Kidney (tissue), 14 donors: Measurements from ENCODE around the gene CACNA1H. TPM values are rescaled to one million over a fixed set of nuclear protein-coding genes. Genes with fewer than 3 reads are reported as not detected.

Source experiments
- DNase-seq, 5 donors: peaks; one replicate each; pipeline ENCODE4 v3.0.0-alpha.2; 2013 to 2020
- FAIRE-seq: peaks from 2 replicates; lab custom pipeline; 2012; peaks lifted over from hg19 to GRCh38; lab: Jason Lieb, UNC
- H3K27ac ChIP-seq, 2 donors: one replicate each; pipeline ENCODE4 v1.7.0; 2013; ENCODE audit warnings: low read depth in 2 of 2, low read length in 2 of 2, inconsistent platforms in 1 of 2
- H3K27me3 ChIP-seq: one replicate; pipeline ENCODE4 v1.7.1; 2013; ENCODE audit warnings: low read length, inconsistent platforms; ENCODE audit not compliant: control insufficient read depth, insufficient read depth
- H3K36me3 ChIP-seq, 3 donors: one replicate each; pipeline versions ENCODE4 v1.7.0 to v1.7.1; 2013; ENCODE audit warnings: low read length in 3 of 3, control low read depth in 1 of 3, inconsistent platforms in 1 of 3; ENCODE audit not compliant: insufficient read depth in 3 of 3, control insufficient read depth in 2 of 3
- H3K4me1 ChIP-seq, 3 donors: one replicate each; pipeline versions ENCODE4 v1.7.0 to v1.7.1; 2013; ENCODE audit warnings: low read length in 3 of 3, inconsistent platforms in 1 of 3, low read depth in 1 of 3; ENCODE audit not compliant: control insufficient read depth in 2 of 3, insufficient read depth in 2 of 3
- H3K4me3 ChIP-seq, 3 donors: one replicate each; pipeline versions ENCODE4 v1.7.0 to v1.8.1; 2013; ENCODE audit warnings: low read length in 3 of 3, control low read depth in 1 of 3, inconsistent platforms in 1 of 3
- H3K9ac ChIP-seq, 3 donors: one replicate each; pipeline versions ENCODE4 v1.7.0 to v1.7.1; 2013; ENCODE audit warnings: low read length in 3 of 3, control low read depth in 1 of 3, inconsistent platforms in 1 of 3
- H3K9me3 ChIP-seq, 3 donors: one replicate each; pipeline versions ENCODE4 v1.7.0 to v1.7.1; 2013; ENCODE audit warnings: low read length in 3 of 3, control low read depth in 1 of 3, inconsistent platforms in 1 of 3; ENCODE audit not compliant: control insufficient read depth in 2 of 3, insufficient read depth in 1 of 3
- CTCF ChIP-seq: IDR thresholded peaks from 3 replicates; pipeline ENCODE4 v1.5.1; 2012; ENCODE audit warnings: mild to moderate bottlenecking, moderate library complexity, borderline replicate concordance; ENCODE audit not compliant: insufficient read depth; ENCODE audit errors: extremely low read depth
- intact Hi-C: fragments of 100-400 bp; cut with DNase I; formaldehyde crosslinking; loops from one replicate; pipeline ENCODE4 v1.11.1; 2022
- polyA plus RNA-seq: library from polyadenylated mRNA; stranded (reverse); fragments of 350-450 nt; fragmentation: Illumina TruSeq; extraction: RNeasy Lipid Tissue Mini Kit (QIAGEN cat#74804); gene quantifications from one replicate; pipeline ENCODE4 v1.2.3, GENCODE V29; 2014; ENCODE audit warnings: low read depth, low replicate concordance; ENCODE audit not compliant: insufficient read depth
- total RNA-seq: library from RNA; stranded (reverse); fragmentation: NEBNext Ultra II Directional; extraction: Animal tissue kit (Norgen Biotek cat#: 25700); gene quantifications from one replicate; pipeline ENCODE4 v1.2.1, GENCODE V29; 2021
- donor health status: control.
- donor health status: control.
- donor health status: control.
- donor health status: control.
- donor health status: control.
- donor health status: DM: yes; HTN: yes; CAD: no.
- donor health status: Normal renal cell carcinoma (clear cell type).

The CACNA1H gene
- total and polyA plus RNA-seq, 2 donors from 2014 or later: 6.4 to 20.6 TPM

- H3K4me3 ChIP-seq: no peak overlapping the region
- DNase-seq (no peak), FAIRE-seq (no peak)
- no peak overlapping the region for H3K27ac ChIP-seq
- no peaks in the 10 kb centered on the region for H3K4me1 ChIP-seq
- no peaks in the 10 kb centered on the region for H3K27me3 ChIP-seq
- no peaks in the 10 kb centered on the region for H3K36me3 ChIP-seq
- no peak overlapping the region for H3K9ac ChIP-seq
- no peak for TF ChIP-seq CTCF
- H3K9me3 ChIP-seq: no peaks in the 10 kb centered on the region
- intact Hi-C loops: no loop called here
Observed at GRCh38 chr16:1119766-1120576, 32.9 kb upstream of the CACNA1H start.

- no peaks in the 10 kb centered on the region for H3K27me3 ChIP-seq
- TF ChIP-seq CTCF: no peak
Observed at GRCh38 chr16:1120577-1120941, 32.3 kb upstream of the CACNA1H start.

GRCh38 chr16:1121009-1121408, 31.9 kb upstream of the CACNA1H start:
- no peak for TF ChIP-seq CTCF
- H3K4me1 ChIP-seq: no peaks in the 10 kb centered on the region
- intact Hi-C loops: no loop called here
- no peak overlapping the region for H3K27ac ChIP-seq
- H3K36me3 ChIP-seq: no peaks in the 10 kb centered on the region
- FAIRE-seq (no peak), DNase-seq (no peak)
- no peaks in the 10 kb centered on the region for H3K27me3 ChIP-seq
- no peaks in the 10 kb centered on the region for H3K9me3 ChIP-seq
- no peak overlapping the region for H3K9ac ChIP-seq
- no peak overlapping the region for H3K4me3 ChIP-seq

More at GRCh38 chr16:1120577-1120941, 32.3 kb upstream of the CACNA1H start:
- intact Hi-C loops: no loop called here
- no peak overlapping the region for H3K4me3 ChIP-seq
- no peaks in the 10 kb centered on the region for H3K9me3 ChIP-seq
- no peak overlapping the region for H3K27ac ChIP-seq
- no peaks in the 10 kb centered on the region for H3K36me3 ChIP-seq
- FAIRE-seq (no peak), DNase-seq (no peak)
- no peaks in the 10 kb centered on the region for H3K4me1 ChIP-seq
- no peak overlapping the region for H3K9ac ChIP-seq
